ENCODE data around the gene HMBS. TPM values are rescaled to one million over a fixed set of nuclear protein-coding genes. Genes with fewer than 3 reads are reported as not detected.

HMBS gene
- total RNA-seq, 2 donors from 2014 or later = 9.2 to 14.3 TPM

- TF ChIP-seq POLR2A (IDR thresholded peaks at IDR 0.05) = no peak
- TF ChIP-seq CTCF (IDR thresholded peaks at IDR 0.05) = peak in 1 of 4 experiments; percentile 22
- TF ChIP-seq POLR2AphosphoS5 (IDR thresholded peaks at IDR 0.05) = no peak
- Histone ChIP-seq H3K4me3 (no peak overlapping the region), H3K27ac (no peak overlapping the region), H3K9me3 (no peaks in the 10 kb centered on the region), H3K36me3 (no peaks in the 10 kb centered on the region), H3K4me1 (replicated peaks) (peaks cover 9% of the 10 kb centered on the region), H3K27me3 (replicated peaks; ENCODE audit: insufficient read depth) (no peaks in the 10 kb centered on the region)
- WGBS = 56% methylated on average over 4 of the region's 4 CpGs
- no peak for DNase-seq (ENCODE audit: low spot score)
- intact Hi-C loops (cut with DNase I) = no loop called here
Observed at GRCh38 chr11:119065369-119065768, 19.3 kb upstream of the HMBS start.

- Histone ChIP-seq H3K27me3 (replicated peaks; ENCODE audit: insufficient read depth) (no peaks in the 10 kb centered on the region), H3K36me3 (peaks cover 0 to 3% of the 10 kb centered on the region in 2 donors), H3K4me1 (replicated peaks) (peaks cover 9% of the 10 kb centered on the region), H3K27ac (peak within 1 kb of the TSS; percentile 74 to 86), H3K9me3 (no peaks in the 10 kb centered on the region), H3K4me3 (peak within 1 kb of the TSS; percentile 54 to 90)
- intact Hi-C loops (cut with DNase I) = no loop called here
- TF ChIP-seq POLR2A (IDR thresholded peaks at IDR 0.05) (peak; percentile 65), CTCF (IDR thresholded peaks at IDR 0.05) (peak in 1 of 4 experiments; percentile 20), POLR2AphosphoS5 (IDR thresholded peaks at IDR 0.05) (peak; percentile 97)
- WGBS = under 1% methylated on average over 49 of the region's 49 CpGs
- peak; percentile 98 for DNase-seq (ENCODE audit: low spot score)
Observed at GRCh38 chr11:119067371-119068222, 17.1 kb upstream of the HMBS start, which contains the start of gene VPS11. Gene VPS11 (plus strand): TSS chr11:119067818. CDS start chr11:119067824, 6 bp downstream.

GRCh38 chr11:119077839-119078238 is 6.8 kb upstream of the HMBS start:
- Histone ChIP-seq H3K27me3 (replicated peaks; ENCODE audit: insufficient read depth) (no peaks in the 10 kb centered on the region), H3K9me3 (no peaks in the 10 kb centered on the region), H3K36me3 (peaks cover 22 to 35% of the 10 kb centered on the region in 2 donors), H3K27ac (no peak overlapping the region), H3K4me1 (replicated peaks) (no peaks in the 10 kb centered on the region), H3K4me3 (no peak overlapping the region)
- no peak for TF ChIP-seq POLR2A (IDR thresholded peaks at IDR 0.05)
- TF ChIP-seq CTCF (IDR thresholded peaks at IDR 0.05) = no peak
- no peak for TF ChIP-seq POLR2AphosphoS5 (IDR thresholded peaks at IDR 0.05)
- DNase-seq (ENCODE audit: low spot score) = no peak
- WGBS = 90% methylated on average over 11 of the region's 11 CpGs
- intact Hi-C loops (cut with DNase I) = no loop called here

- WGBS = 94% methylated on average over 19 of the region's 19 CpGs
- Histone ChIP-seq H3K4me1 (replicated peaks) (no peaks in the 10 kb centered on the region), H3K9me3 (no peaks in the 10 kb centered on the region), H3K36me3 (peaks cover 18 to 28% of the 10 kb centered on the region in 2 donors), H3K27me3 (replicated peaks; ENCODE audit: insufficient read depth) (no peaks in the 10 kb centered on the region), H3K4me3 (no peak overlapping the region), H3K27ac (no peak overlapping the region)
- intact Hi-C loops (cut with DNase I) = no loop called here
- TF ChIP-seq POLR2AphosphoS5 (IDR thresholded peaks at IDR 0.05) = no peak
- no peak for TF ChIP-seq CTCF (IDR thresholded peaks at IDR 0.05)
- TF ChIP-seq POLR2A (IDR thresholded peaks at IDR 0.05) = no peak
- no peak for DNase-seq (ENCODE audit: low spot score)
Observed at GRCh38 chr11:119078675-119079420, 5.8 kb upstream of the HMBS start.

Measured in prostate gland (tissue), 2 donors.